GM19397 (cell line): ENCODE results near the gene STARD10.

Experiments
- ATAC-seq: cut with Tn5 transposase; IDR thresholded peaks from one replicate; pipeline ENCODE4 v1.9.1; 2021; ENCODE audit warnings: mild to moderate bottlenecking, moderate library complexity; ENCODE audit not compliant: unreplicated experiment

Gene STARD10

GRCh38 chr11:72712168-72712751, 81.6 kb downstream of the STARD10 start:
- no peak for ATAC-seq

GRCh38 chr11:72711141-72711540, 82.7 kb downstream of the STARD10 start:
- ATAC-seq = no peak

DNA sequence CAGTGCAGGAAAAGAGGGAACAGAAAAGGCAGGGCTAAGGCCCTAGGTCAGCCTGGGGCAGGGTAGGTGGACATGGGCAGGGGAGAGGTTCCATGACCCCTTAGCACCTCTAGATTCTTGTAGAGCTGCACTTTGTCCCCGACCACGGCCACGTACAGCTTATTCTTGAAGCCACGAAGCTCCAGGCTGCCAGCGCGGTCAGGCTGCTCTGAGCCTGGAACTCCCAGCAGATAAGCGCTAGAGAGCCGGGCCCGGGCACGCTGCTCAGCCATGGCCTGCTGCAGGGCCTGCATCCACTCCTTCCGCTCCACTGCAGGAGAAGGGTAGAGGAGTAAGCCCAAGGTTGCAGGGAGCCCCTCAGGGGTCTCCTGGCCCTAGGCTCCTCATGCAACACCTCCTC, 83.6 kb downstream of the STARD10 start:
- ATAC-seq = no peak

DNA sequence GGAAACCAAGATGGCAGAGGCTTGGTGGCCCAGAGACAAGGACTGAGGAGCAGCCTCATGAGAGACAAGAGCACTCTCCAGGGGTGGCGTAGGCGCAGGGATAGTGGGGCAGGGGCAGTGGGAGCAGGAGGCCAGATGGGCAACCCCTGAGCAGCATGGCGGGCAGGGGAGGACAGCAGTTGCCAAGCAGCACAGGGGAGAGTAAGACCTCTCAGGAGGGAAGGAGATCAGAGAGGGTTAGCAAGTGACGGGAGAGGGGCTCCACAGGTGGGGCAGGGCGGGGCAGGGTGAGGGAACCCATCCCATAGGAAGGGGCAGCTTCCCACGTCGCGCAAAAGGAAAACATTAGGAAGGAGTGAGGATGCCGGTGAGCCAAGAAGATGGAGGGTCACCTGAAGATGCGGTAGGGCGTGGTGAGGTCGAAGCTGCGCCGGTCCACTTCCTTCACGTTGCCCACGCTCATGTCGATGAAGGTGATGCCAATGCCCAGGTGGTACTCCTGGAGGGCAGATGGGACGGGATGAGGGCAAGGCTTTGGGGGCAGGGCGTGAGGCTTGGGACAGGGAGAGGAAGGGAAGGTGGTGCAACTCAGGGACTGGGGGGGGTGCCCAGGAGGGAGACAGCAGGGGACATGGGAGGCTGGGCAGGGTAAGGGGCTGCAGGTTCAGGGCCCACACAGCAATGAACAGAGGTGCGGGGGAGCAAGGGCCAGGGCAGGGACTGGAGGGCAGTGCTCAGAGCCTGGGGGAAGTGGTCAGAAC, 84.2 kb downstream of the STARD10 start:
- no peak for ATAC-seq

DNA sequence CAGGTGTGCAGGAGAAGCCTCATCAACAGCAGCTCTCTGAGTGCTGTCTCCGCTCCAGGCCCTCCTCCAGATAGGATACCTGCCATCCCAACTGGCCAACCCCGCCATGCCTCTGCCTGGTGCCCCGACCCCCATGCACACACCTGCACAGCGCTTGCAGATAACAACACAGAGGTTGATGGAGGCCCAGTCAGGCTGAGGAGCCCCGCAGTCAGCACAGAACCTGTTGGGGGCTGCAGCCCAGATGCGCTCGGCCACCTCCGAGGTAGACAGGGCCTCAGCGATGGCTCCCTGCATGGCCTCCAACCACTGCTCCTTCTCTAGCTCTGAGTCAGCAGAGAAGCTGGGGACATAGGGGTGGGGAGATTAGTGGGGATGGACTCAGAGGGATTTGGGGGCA, 86.8 kb downstream of the STARD10 start:
- ATAC-seq = no peak

- ATAC-seq = no peak
Observed at GRCh38 chr11:72706579-72706978, 87.3 kb downstream of the STARD10 start.

DNA sequence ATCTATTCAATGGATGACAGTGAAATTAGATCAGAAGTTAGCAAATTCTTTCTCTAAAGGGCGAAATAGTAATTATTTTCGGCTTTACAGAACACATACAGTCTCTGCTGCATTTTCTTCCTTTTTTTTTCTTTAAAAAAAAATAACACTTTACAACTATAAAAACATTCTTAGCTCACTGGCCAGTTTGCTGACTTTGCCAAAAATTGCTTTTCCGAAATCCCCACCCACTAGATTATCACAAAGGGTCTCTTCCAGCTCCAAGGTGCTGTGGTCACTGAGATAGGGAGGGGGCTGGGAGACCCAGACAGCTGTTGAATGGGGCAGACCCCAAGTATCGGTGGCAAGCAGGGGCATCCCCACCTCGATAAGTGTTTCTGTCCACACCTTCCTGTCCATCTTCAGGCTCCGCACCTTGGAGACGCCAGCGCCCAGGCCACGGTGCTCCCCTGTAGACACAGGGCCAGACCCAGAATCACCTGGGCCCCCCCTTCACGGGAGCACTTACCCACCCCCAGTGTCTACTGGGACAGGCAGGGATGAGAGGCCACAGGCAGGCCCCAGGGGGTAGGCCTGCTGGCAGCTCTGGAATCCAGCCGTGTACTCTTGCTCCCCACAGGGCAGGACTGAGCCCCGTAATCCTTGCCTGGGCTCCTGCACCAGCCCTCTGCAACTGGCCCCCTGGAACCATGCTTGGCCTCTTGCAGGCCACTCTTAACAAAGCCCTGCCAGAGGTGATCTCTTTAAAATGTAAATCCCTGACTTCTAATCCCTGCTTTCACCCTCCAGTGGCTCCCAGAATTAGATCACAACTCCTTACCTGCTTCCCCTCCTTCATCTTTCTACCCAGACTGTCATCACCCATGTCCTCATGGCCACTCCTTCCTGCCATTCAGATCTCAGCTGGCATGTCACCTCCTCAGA, 88.1 kb downstream of the STARD10 start:
- no peak for ATAC-seq

GRCh38 chr11:72704783-72705265, 89.0 kb downstream of the STARD10 start:
- no peak for ATAC-seq
